ENCODE data around the gene ERH.

ERH gene

GRCh38 chr14:69356903-69357543 lies 41.1 kb downstream of the ERH start:
- DNase-seq: no peak

- DNase-seq: peak in 1 of 56 donors; percentile 13
These were observed 42.4 kb downstream of the ERH start for GRCh38 chr14:69355607-69356281.

- no peak for DNase-seq
These were observed 42.9 kb downstream of the ERH start for GRCh38 chr14:69355154-69355597.

- peak in 8 of 56 donors; percentile 8 to 54 (median 31) for DNase-seq
These were observed 43.5 kb downstream of the ERH start for GRCh38 chr14:69354383-69355153.

GRCh38 chr14:69353168-69353567 lies 44.9 kb downstream of the ERH start:
- DNase-seq: no peak

DNA sequence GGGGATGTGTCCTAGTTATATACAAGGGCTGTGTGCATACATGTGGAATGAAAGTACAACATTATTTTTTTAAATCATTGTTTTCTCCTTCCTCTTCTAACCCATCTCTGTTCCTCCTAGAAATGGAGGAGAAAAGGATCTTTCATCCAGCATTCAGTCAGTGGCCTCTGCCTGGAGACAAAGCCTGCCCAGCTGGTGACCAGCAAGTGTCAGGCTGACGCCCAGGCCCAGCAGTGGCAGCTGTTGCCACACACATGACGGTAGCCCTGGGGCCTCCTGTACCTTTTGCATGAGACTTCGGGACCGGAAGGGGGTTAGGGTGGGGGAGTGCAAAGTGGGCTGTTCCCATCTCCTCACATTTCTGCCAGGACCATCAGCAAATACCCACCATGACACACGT lies 46.2 kb downstream of the ERH start:
- DNase-seq: no peak

DNA sequence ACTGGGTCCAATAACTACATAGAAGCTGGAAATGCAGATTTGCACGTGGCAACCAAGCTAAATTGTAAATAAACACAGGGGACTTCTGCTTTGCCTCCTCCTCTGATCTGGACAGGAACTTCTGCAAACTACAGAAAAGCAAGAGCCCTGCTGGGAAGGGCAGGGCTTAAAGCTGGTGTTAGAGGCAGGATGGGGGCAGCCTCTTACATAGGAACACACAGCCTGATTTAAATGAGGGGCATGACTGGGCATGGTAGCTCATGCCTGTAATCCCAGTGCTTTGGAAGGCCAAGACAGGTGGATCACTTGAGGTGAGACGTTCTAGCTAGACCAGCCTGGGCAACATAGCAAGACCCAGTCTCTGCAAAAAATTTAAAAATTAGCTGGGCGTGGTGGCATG lies 46.7 kb downstream of the ERH start:
- DNase-seq: no peak

GRCh38 chr14:69350892-69351291 lies 47.2 kb downstream of the ERH start:
- DNase-seq: no peak

DNA sequence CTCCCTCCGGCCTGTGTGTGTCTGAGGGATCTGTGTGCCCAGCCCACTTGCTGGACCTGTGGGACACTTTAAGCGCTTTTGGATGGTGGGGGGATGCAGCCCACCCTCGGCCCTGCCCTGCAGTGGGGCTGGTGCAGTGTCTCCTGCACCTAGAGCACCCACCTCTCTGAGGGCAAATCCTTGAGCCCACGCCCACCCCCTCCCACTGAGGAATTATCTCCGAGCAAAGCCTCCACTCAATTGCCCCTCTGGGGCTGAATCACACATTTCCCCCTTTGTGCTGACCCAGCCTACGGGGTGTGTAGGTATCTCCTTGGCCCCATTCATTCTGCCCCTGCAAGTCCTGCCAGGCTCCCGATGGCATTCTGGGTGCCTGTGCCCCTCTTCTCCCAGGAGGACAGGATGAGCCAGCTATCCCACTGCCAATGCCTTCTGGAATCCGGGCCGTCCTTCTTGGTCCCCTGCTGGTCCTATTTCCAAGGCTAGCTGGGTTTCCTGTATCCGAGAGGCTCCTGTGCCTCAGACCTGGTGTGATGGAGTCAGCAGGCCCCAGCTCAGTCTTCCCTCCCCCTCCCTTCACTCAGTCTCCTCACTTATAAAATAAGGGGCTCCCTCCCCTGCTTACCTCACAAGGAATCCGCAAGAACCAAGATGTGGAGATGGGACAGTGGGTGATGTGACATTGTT lies 48.9 kb downstream of the ERH start:
- DNase-seq: no peak

DNA sequence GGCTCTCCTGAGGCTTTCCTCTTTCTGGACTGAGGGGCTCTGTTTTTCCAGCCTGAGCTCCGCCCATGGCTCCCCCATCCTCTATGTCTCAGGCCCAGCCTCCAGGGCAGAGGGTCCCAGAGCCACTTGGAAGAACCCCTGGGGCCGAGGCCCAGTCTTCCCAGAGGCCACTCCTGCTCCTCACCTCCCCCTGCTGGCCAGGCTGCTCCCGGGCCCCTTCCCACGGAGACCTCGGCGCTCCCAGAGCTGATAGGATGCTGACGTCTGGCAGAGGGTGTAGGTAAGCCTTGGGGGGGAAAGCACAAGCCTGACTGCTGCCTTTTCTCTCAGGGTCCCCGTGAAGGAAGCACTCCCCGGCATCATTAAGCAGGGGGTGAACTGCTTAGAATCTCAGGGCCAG lies 51.4 kb downstream of the ERH start:
- no peak for DNase-seq

DNA sequence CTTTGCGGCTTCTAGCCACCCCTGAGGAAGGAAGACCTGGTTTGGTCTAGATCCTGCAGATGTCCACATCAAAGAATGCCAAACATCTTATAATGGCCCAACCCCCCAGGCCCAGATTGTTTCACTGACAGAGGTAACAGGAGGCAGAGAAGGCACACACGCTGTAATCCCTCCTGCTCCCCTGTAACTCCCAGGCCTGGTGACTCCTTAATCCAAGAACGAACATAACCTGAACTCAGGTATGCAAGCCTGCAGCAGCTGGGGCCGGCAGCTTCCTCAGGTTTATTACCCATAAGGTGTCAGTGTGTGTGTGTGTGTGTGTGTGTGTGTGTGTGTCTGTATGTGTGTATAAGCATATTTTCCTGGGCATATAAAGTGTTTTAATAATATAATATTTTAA lies 52.7 kb downstream of the ERH start:
- no peak for DNase-seq

- DNase-seq: no peak
These were observed 53.9 kb downstream of the ERH start for GRCh38 chr14:69344171-69344570.

DNA sequence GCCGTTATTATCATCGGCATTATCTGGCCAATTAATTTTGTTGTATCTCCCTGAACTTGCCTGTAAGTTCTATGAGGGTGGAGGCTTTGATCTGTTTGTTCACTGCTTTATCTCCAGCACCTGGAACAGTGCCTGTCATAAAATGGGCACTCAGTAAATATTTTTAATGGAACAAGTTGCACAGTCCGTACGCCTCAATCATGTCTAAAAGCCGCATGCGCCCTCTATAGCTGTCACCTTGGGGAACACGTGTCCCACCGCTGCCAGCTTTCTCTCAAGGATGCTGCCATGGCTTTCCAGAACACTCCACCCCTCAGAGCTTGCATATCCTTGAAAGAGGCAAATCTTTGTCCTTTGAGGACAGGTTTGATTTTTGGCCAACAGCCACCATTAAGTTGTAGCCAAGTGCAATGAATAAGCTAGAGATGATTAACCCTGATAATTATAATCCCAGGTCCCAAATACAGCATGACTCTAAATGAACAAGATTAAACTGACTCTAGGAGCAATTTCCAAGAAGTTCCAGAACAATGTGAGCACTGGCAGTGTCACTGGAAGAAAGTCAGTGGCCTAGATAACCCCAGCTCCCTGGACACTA lies 55.1 kb downstream of the ERH start:
- DNase-seq: no peak

GRCh38 chr14:69339426-69339825 lies 58.7 kb downstream of the ERH start:
- DNase-seq: no peak

GRCh38 chr14:69337984-69338383 lies 60.1 kb downstream of the ERH start:
- no peak for DNase-seq

DNA sequence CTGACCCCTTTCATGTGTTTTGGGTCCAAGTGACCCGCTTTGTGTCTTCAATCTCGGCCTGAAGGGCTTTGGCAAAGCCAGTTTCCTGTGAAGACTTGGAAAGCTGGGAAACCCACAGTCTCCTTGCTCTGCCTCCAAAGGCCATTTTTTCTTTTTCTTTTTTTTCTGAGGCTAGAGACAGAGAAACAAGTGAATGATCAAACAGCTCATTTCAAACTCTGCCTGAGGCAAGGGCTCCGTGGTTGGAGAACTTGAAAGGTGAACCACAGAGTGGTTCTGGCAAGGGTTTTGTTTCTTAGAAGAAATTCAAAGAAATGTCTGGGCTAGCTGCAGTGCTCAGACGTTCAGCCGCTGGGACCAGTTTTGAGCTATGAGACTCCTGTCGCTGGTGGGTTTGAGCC lies 62.7 kb downstream of the ERH start:
- peak in 5 of 56 donors; percentile 15 to 48 (median 35) for DNase-seq

DNA sequence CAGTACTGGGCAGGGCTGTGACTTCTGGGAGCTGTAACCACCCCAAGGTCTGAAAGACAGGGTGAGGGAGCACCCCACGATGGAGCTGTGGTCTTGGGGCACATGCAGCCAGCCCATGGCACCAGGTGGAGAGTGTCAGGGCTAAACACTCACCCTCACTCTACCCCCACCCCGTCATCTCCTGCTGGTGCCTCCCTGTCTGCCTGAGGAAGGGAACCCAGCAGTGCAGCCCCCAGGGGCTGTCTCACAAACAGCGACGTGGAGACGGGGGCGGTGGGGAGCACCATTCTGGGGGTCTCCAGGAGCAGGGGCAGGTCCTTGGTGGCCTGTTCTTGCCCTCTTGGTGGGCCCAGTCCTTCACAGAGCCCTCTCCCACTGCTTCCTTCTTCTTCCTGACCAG lies 63.5 kb downstream of the ERH start:
- DNase-seq: no peak

DNA sequence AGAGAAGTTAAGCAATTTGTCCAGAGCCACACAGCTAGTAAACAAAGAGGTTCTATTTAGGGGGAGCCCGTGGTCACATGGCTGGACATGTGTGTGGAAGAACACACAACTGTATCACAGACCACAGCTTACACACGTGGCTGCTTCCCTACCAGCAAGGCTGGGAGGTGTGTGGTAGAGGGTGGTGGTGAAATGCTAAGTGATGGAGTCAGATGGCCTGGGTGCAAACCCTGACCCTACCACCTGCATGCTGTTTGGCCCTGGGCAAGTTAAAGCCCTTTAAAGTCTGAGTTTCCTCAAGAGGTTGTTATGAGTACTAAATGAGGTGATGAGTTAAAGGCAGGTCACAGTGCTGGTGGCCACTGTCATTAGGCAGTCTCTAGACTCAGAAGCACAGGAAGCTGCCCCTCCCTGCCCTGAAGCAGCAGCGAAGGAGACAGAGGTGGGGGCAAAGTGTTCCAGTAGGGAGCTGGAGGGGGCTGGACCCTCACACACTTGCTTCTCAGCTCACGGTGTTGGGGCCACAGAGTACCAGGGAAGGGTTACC lies 64.2 kb downstream of the ERH start:
- no peak for DNase-seq

DNA sequence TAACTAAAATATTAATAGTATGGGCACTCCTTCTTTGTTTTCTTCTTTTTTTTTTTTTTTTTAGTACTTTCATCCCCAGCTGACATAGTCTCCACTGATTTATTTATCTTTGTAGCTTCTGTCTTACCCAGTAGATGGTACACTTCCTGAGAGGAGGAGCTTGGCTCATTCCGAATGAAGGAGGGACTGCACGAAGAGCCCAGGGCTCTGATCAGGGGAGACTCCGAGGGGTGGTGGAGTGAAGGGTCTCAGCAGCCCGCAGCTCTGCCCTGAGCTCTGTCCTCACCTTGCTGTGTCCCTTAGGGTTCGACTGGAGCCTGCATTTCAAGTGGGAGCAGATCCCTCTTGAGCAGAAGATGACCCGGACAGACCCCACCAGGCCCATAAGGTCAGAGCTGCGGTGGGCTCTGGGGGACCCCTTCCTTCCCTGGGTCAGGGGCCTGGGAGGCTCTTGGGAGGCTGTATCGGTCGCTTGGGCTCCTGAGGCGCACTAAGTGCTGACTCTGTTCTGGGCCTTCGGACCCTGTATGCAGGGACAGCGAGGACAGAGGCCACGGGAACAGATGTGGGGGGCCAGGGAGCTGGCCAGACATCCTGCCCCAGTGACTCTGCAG lies 65.2 kb downstream of the ERH start:
- DNase-seq: no peak

DNA sequence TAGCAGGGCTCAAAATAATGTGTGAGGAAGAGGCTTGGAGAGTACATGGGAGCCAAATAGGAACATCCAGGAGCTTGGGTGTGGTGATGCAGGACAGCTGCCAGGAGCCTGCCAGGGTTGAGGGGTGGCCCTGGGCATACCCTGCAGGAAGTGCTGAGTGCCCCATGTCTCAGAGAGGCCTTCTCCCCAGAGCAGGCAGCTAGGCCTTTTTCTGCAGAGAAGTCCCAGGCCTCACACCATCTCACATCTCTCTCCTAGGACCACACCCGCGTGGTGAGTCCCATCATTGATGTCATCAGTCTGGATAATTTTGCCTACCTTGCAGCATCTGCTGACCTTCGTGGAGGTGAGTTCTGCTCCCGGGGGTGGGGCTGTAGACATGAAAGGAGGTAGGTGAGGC lies 66.9 kb downstream of the ERH start:
- no peak for DNase-seq
